AG08396 (cell line): ENCODE measurements around the gene KCNE3.
A peak's percentile ranks its signal among the peaks of the same experiment; 100 is the strongest.

Experiments used
- DNase-seq: peaks from one replicate; pipeline ENCODE4 v3.0.0; 2012; ENCODE audit warnings: low spot score, mixed read lengths

Gene KCNE3

GRCh38 chr11:74471668-74472429, 4.5 kb upstream of the KCNE3 start:
- DNase-seq = no peak

GRCh38 chr11:74471037-74471436, 3.7 kb upstream of the KCNE3 start:
- DNase-seq = no peak

- DNase-seq = no peak
These were observed 3.2 kb upstream of the KCNE3 start for GRCh38 chr11:74470526-74470925.

- DNase-seq = no peak
These were observed 1.6 kb upstream of the KCNE3 start for GRCh38 chr11:74468936-74469335.

GRCh38 chr11:74468521-74468920, 1.2 kb upstream of the KCNE3 start:
- no peak for DNase-seq

GRCh38 chr11:74468058-74468457, 709 bp upstream of the KCNE3 start:
- DNase-seq = no peak

- DNase-seq = no peak
These were observed 2.0 kb downstream of the KCNE3 start for GRCh38 chr11:74465291-74465708.

- no peak for DNase-seq
These were observed 2.6 kb downstream of the KCNE3 start for GRCh38 chr11:74464746-74465145.

- no peak for DNase-seq
These were observed 4.1 kb downstream of the KCNE3 start for GRCh38 chr11:74463216-74463615.

GRCh38 chr11:74462631-74463030, 4.7 kb downstream of the KCNE3 start:
- DNase-seq = no peak

- DNase-seq = no peak
These were observed 5.3 kb downstream of the KCNE3 start for GRCh38 chr11:74462009-74462408.

- peak; percentile 43 for DNase-seq
These were observed 6.7 kb downstream of the KCNE3 start for GRCh38 chr11:74460481-74461154.

- DNase-seq = no peak
These were observed 7.3 kb downstream of the KCNE3 start for GRCh38 chr11:74460065-74460464.

GRCh38 chr11:74459584-74459983, 7.8 kb downstream of the KCNE3 start:
- DNase-seq = no peak

GRCh38 chr11:74457356-74457755, 10.0 kb downstream of the KCNE3 start:
- no peak for DNase-seq

- DNase-seq = peak; percentile 78
These were observed 13.9 kb downstream of the KCNE3 start for GRCh38 chr11:74453373-74453975.

GRCh38 chr11:74452366-74452765, 15.0 kb downstream of the KCNE3 start:
- DNase-seq = no peak

- no peak for DNase-seq
These were observed 17.0 kb downstream of the KCNE3 start for GRCh38 chr11:74450318-74450717.

- DNase-seq = peak; percentile 73
These were observed 17.9 kb downstream of the KCNE3 start for GRCh38 chr11:74449369-74449931.

- no peak for DNase-seq
These were observed 19.6 kb downstream of the KCNE3 start for GRCh38 chr11:74447720-74448119.

- DNase-seq = no peak
These were observed 20.8 kb downstream of the KCNE3 start for GRCh38 chr11:74446532-74446938.

- no peak for DNase-seq
These were observed 23.0 kb downstream of the KCNE3 start for GRCh38 chr11:74444173-74444826.
